IMR-90 (cell line): Measurements from ENCODE around the gene SPATA3. TPM values are rescaled to one million over a fixed set of nuclear protein-coding genes. Genes with fewer than 3 reads are reported as not detected.

ENCODE experiments used
- ATAC-seq: fragments of 200-7000 bp; cut with Tn5 transposase; 2 replicates; pipeline ENCODE4 v1.9.1; 2020; ENCODE audit warnings: low read depth, mild to moderate bottlenecking, moderate library complexity
- BruUV-seq: library from RNA; stranded (reverse); fragments of 400-500 nt; replicated peaks from 2 replicates; lab custom pipeline; 2021; lab: Mats Ljungman, UMichigan
- CTCF ChIA-PET: fragments of 300-600 bp; formaldehyde crosslinking; extraction: SDS; loops from one replicate; lab custom pipeline; 2021; ENCODE audit warnings: antibody characterized with exemption; lab: Yijun Ruan, JAX
- POLR2A ChIA-PET: fragments of 300-600 bp; sonication (Branson Sonifier 250); formaldehyde crosslinking; loops from one replicate; lab custom pipeline; 2022; ENCODE audit warnings: antibody characterized with exemption; ENCODE audit not compliant: unreplicated experiment; lab: Charles Lee
- DNase-seq: peaks from one replicate; pipeline ENCODE4 v3.0.0; 2013
- H2AFZ ChIP-seq: replicated peaks from 2 replicates; pipeline ENCODE3; 2013; ENCODE audit warnings: low read length, mild to moderate bottlenecking; ENCODE audit not compliant: poor library complexity
- H2AK5ac ChIP-seq: 2 replicates; pipeline ENCODE4 v1.6.1; 2013; ENCODE audit warnings: low read depth, low read length, inconsistent platforms
- H2AK9ac ChIP-seq: replicated peaks from 2 replicates; pipeline ENCODE3; 2013; ENCODE audit warnings: mild to moderate bottlenecking, low read depth, low read length, moderate library complexity; ENCODE audit not compliant: poor library complexity
- H2BK120ac ChIP-seq: 2 replicates; pipeline ENCODE4 v1.6.1; 2013; ENCODE audit warnings: low read depth, low read length, inconsistent platforms
- H2BK15ac ChIP-seq: 3 replicates; pipeline ENCODE4 v1.6.1; 2013; ENCODE audit warnings: low read depth, low read length, inconsistent platforms
- H2BK20ac ChIP-seq: 2 replicates; pipeline ENCODE4 v1.6.1; 2013; ENCODE audit warnings: low read depth, mild to moderate bottlenecking, inconsistent platforms, low read length, moderate library complexity
- H2BK5ac ChIP-seq: 2 replicates; pipeline ENCODE4 v1.6.1; 2013; ENCODE audit warnings: mild to moderate bottlenecking, low read depth, low read length, inconsistent platforms; ENCODE audit not compliant: poor library complexity, severe bottlenecking
- H3K14ac ChIP-seq: replicated peaks from 2 replicates; pipeline ENCODE4 v1.6.1; 2013; ENCODE audit warnings: low read depth, low read length, inconsistent platforms
- H3K18ac ChIP-seq: 2 replicates; pipeline ENCODE4 v1.6.1; 2013; ENCODE audit warnings: low read depth, low read length, control low read depth
- H3K23ac ChIP-seq: 2 replicates; pipeline ENCODE4 v1.6.1; 2013; ENCODE audit warnings: low read depth, low read length, inconsistent platforms
- H3K27ac ChIP-seq: 2 replicates; pipeline ENCODE4 v1.5.1; 2013; ENCODE audit warnings: mild to moderate bottlenecking, control low read depth, low read length; ENCODE audit not compliant: insufficient read depth
- H3K27me3 ChIP-seq: 2 replicates; pipeline ENCODE4 v1.6.1; 2013; ENCODE audit warnings: low read length; ENCODE audit not compliant: control insufficient read depth, insufficient read depth
- H3K36me3 ChIP-seq: 2 replicates; pipeline ENCODE4 v1.6.1; 2013; ENCODE audit warnings: low read length, mixed read lengths; ENCODE audit not compliant: control insufficient read depth, insufficient read depth
- H3K4ac ChIP-seq: 2 replicates; pipeline ENCODE4 v1.6.1; 2013; ENCODE audit warnings: low read depth, low read length, inconsistent platforms
- H3K4me1 ChIP-seq: 2 replicates; pipeline ENCODE4 v1.6.1; 2013; ENCODE audit warnings: low read length, mixed read lengths; ENCODE audit not compliant: control insufficient read depth, insufficient read depth
- H3K4me2 ChIP-seq: 2 replicates; pipeline ENCODE4 v1.6.1; 2013; ENCODE audit warnings: low read depth, mild to moderate bottlenecking, control low read depth, low read length, moderate library complexity
- H3K4me3 ChIP-seq: 2 replicates; pipeline ENCODE4 v1.5.1; 2013; ENCODE audit warnings: low read depth, mild to moderate bottlenecking, control low read depth, low read length, moderate library complexity; ENCODE audit not compliant: insufficient read depth
- H3K56ac ChIP-seq: 2 replicates; pipeline ENCODE4 v1.6.1; 2013; ENCODE audit warnings: low read length, inconsistent platforms; ENCODE audit not compliant: insufficient read depth; ENCODE audit errors: extremely low read depth
- H3K79me1 ChIP-seq, 2 experiments: 2 replicates each; pipeline ENCODE4 v1.6.1; 2013; ENCODE audit warnings: low read length in 2 of 2, inconsistent platforms in 1 of 2, low read depth in 1 of 2
- H3K9ac ChIP-seq: 2 replicates; pipeline ENCODE4 v1.6.1; 2013; ENCODE audit warnings: low read depth, low read length, control low read depth
- H3K9me1 ChIP-seq: 2 replicates; pipeline ENCODE4 v1.6.1; 2013; ENCODE audit warnings: low read length, inconsistent platforms; ENCODE audit not compliant: insufficient read depth
- H3K9me3 ChIP-seq: 2 replicates; pipeline ENCODE4 v1.6.1; 2013; ENCODE audit warnings: low read length; ENCODE audit not compliant: control insufficient read depth, insufficient read depth
- H4K20me1 ChIP-seq: 2 replicates; pipeline ENCODE4 v1.6.1; 2013; ENCODE audit warnings: low read length, inconsistent platforms; ENCODE audit not compliant: insufficient read depth
- H4K5ac ChIP-seq: 2 replicates; pipeline ENCODE4 v1.6.1; 2013; ENCODE audit warnings: mild to moderate bottlenecking, low read depth, low read length, control low read depth
- H4K8ac ChIP-seq, 2 experiments: 2 replicates each; pipeline ENCODE4 v1.6.1; 2013; ENCODE audit warnings: low read depth in 2 of 2, low read length in 2 of 2, control low read depth in 1 of 2, inconsistent platforms in 1 of 2
- H4K91ac ChIP-seq: 2 replicates; pipeline ENCODE4 v1.6.1; 2013; ENCODE audit warnings: low read depth, low read length, inconsistent platforms; ENCODE audit not compliant: insufficient read depth
- CHD1 ChIP-seq: IDR thresholded peaks from 2 replicates; pipeline ENCODE4 v1.6.1; 2012; ENCODE audit warnings: low read depth, low read length, improper control_type of control experiment
- CTCF ChIP-seq: conservative IDR thresholded peaks from 2 replicates; pipeline ENCODE4 v1.5.1; 2012; ENCODE audit warnings: mild to moderate bottlenecking, low read depth, low read length, improper control_type of control experiment
- ELK1 ChIP-seq: fragments of 150-350 bp; IDR thresholded peaks from 2 replicates; pipeline ENCODE4 v1.6.1; 2016; ENCODE audit warnings: low read depth, mild to moderate bottlenecking, low read length, moderate library complexity, borderline replicate concordance
- MAZ ChIP-seq: IDR thresholded peaks from 2 replicates; pipeline ENCODE4 v1.6.1; 2012; ENCODE audit warnings: low read depth, mild to moderate bottlenecking, low read length, improper control_type of control experiment, moderate library complexity, borderline replicate concordance
- NFE2L2 ChIP-seq: fragments of 150-350 bp; IDR thresholded peaks from 2 replicates; pipeline ENCODE4 v1.6.1; 2016; ENCODE audit warnings: low read depth, mild to moderate bottlenecking, low read length
- RAD21 ChIP-seq: IDR thresholded peaks from 2 replicates; pipeline ENCODE4 v1.6.1; 2012; ENCODE audit warnings: low read length, improper control_type of control experiment
- WGBS, 2 experiments: methylation state at CpG; one replicate each; pipeline versions ENCODE4 v1.1.5 to v1.1.7; 2013; ENCODE audit warnings: missing lambda C conversion rate in 2 of 2; ENCODE audit not compliant: insufficient read length in 1 of 2; ENCODE audit errors: extremely low coverage in 2 of 2; 5-methylcytosine and 5-hydroxymethylcytosine counted together
- dilution Hi-C: fragments of 300-500 bp; cut with HindIII; formaldehyde crosslinking; loops from one replicate; pipeline ENCODE4 v1.14.3; 2018; ENCODE audit warnings: low sequenced_read_pairs; ENCODE audit not compliant: unreplicated experiment
- in situ Hi-C: fragments of 300-500 bp; cut with MboI; formaldehyde crosslinking; loops from 3 replicates; pipeline ENCODE4 v1.14.3; 2019; ENCODE audit warnings: low sequenced_read_pairs, inconsistent platforms, mixed read lengths
- intact Hi-C: fragments of 100-400 bp; cut with micrococcal nuclease; formaldehyde crosslinking; loops from 2 replicates; pipeline ENCODE4 v1.10.0; 2022
- polyA plus RNA-seq, 3 experiments: library from polyadenylated mRNA; depleted of rRNA; stranded (reverse); fragments of >200 nt; gene quantifications; 2 replicates each; pipeline ENCODE4 v1.2.3, GENCODE V29; 2012; ENCODE audit warnings: low replicate concordance in 1 of 3
- total RNA-seq: library from RNA; depleted of rRNA; stranded (reverse); fragments of >200 nt; gene quantifications from 2 replicates; pipeline ENCODE4 v1.2.3, GENCODE V29; 2012

SPATA3 gene
- total and polyA plus RNA-seq, 2 of the 4 experiments (the other 2 are of a cell fraction) = not detected

GRCh38 chr2:230986520-230987136 is 9.3 kb upstream of the SPATA3 start:
- no peak for ATAC-seq
- no peaks in the 10 kb centered on the region for H3K36me3 ChIP-seq

More at GRCh38 chr2:230986520-230987136, 9.3 kb upstream of the SPATA3 start:
- Histone ChIP-seq H3K14ac (no peak overlapping the region), H3K4ac (no peak overlapping the region), H3K4me1 (no peaks in the 10 kb centered on the region), H3K79me1 (no peaks in the 10 kb centered on the region), H4K20me1 (no peaks in the 10 kb centered on the region), H2BK5ac (no peak overlapping the region), H3K4me3 (no peak overlapping the region), H3K9me1 (no peaks in the 10 kb centered on the region; the same call in 1 of the 2 replicates), H4K91ac (no peak overlapping the region), H3K56ac (no peak overlapping the region), H3K27me3 (peaks cover 24% of the 10 kb centered on the region), H3K18ac (no peak overlapping the region), H4K5ac (no peak overlapping the region), H2AFZ (peak overlapping the region; percentile 95), H3K23ac (no peak overlapping the region), H2BK20ac (no peak overlapping the region), H2AK5ac (no peak overlapping the region), H3K9me3 (no peaks in the 10 kb centered on the region), H4K8ac (no peak overlapping the region; a peak in 1 of 4 replicates), H3K9ac (no peak overlapping the region), H2AK9ac (peak overlapping the region; percentile 60), H2BK120ac (no peak overlapping the region), H2BK15ac (no peak overlapping the region), H3K4me2 (peak overlapping the region; percentile 72; the same call in 1 of the 2 replicates), H3K27ac (no peak overlapping the region)
- dilution Hi-C loops (no loop called here), intact Hi-C loops (loop anchor here (1.0 kb wide), 3 partner anchors 84 to 162 kb away; no protein-coding TSS in a partner anchor), in situ Hi-C loops (loop anchor here (5.0 kb wide), 1 partner anchor 84 kb away; no protein-coding TSS in a partner anchor)
- DNase-seq = no peak
- WGBS, 2 experiments = no CpG with 5 or more reads among the region's 15 CpGs
- TF ChIP-seq MAZ (no peak), ELK1 (no peak), NFE2L2 (no peak), RAD21 (no peak), CTCF (no peak), CHD1 (no peak)
- ChIA-PET CTCF (interaction anchor here (1.2 to 2.0 kb wide), 7 partner anchors 74 to 163 kb away, joined by 3 to 12 read pairs (median 6); no protein-coding TSS in a partner anchor), POLR2A (no interaction called here)
- no TSS peak for BruUV-seq
